Measurements from ENCODE around the gene TAS1R3.

Gene TAS1R3

DNA sequence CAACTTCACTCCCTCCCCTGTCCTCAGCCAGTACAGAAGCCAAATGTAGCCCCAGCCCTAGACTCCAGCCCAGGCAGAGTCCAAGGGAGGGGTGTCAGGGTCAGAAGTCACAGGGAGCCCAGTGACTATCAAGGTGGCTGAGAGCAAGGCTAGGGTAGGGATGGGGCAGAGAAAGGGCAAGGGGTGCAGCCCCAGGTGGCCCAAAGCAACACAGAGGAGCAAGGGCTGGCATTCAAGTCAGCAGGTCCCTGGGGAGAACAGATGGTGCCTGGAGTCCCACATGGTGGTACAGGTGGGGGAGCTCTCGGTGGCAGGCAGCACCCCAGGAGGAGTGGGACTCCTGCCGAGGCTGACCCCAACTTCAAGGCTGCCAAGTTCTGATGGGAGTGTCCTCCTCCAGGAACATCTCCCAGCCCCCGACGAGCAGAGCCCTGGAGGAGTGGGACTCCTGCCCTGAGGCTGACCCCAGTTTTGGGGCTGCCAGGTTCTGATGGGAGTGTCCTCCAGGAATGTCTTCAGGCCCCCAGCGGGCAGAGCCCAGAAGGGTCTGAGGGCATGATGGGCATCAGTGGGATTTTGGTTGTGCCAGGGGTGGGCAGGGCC lies 21.8 kb downstream of the TAS1R3 start:
- no peak for DNase-seq (ENCODE audit: low read depth in 2 of 2)
- TF ChIP-seq, protein P1, sequence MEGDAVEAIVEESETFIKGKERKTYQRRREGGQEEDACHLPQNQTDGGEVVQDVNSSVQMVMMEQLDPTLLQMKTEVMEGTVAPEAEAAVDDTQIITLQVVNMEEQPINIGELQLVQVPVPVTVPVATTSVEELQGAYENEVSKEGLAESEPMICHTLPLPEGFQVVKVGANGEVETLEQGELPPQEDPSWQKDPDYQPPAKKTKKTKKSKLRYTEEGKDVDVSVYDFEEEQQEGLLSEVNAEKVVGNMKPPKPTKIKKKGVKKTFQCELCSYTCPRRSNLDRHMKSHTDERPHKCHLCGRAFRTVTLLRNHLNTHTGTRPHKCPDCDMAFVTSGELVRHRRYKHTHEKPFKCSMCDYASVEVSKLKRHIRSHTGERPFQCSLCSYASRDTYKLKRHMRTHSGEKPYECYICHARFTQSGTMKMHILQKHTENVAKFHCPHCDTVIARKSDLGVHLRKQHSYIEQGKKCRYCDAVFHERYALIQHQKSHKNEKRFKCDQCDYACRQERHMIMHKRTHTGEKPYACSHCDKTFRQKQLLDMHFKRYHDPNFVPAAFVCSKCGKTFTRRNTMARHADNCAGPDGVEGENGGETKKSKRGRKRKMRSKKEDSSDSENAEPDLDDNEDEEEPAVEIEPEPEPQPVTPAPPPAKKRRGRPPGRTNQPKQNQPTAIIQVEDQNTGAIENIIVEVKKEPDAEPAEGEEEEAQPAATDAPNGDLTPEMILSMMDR (IDR thresholded peaks at IDR 0.05; ENCODE audit: low read depth, low read length): no peak
- no peak overlapping the region for H3K4me3 ChIP-seq (replicated peaks in 1 of 2; ENCODE audit: low read depth in 2 of 2, low read length in 2 of 2)

DNA sequence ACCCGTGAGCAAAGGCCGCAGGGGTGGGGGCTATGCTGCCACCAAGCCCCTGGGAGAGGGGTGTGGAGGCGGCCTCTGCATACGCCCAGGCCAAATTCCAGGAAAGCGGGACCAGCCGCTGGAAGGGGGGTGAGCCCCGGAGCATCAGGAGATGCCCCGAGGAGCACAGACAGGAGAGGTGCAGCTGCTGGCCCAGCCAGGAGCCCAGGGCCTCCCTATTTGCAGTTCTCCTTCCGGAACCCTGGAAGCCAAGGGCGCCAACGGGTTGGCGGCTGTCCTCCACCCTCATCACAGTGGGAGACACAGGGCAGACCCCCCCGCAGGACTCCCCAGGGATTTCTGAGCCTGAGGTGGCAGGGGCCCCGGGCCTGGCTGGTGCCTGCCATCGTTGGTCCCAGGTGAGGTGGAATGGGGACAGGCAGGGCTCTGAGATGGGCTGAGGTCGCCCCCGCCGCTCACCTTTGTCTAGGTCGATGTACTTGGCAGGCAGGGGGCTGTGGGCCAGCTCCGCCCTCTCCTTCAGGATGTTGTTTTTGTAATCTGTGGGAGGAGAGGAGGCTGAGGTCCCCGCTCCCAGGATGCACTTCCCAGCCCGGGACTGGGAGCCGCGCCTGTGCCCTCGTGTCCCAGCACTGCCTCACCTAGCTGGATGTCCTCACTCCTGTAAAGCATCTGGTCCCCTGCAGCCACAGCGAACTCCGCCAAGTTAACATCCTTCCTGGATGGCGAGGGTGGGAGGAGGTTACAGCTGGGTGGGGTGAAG lies 22.5 kb downstream of the TAS1R3 start:
- TF ChIP-seq, protein P1 (IDR thresholded peaks at IDR 0.05; ENCODE audit: low read depth, low read length): no peak
- no peak for DNase-seq (ENCODE audit: low read depth in 2 of 2)
- H3K4me3 ChIP-seq (replicated peaks in 1 of 2; ENCODE audit: low read depth in 2 of 2, low read length in 2 of 2): no peak overlapping the region

DNA sequence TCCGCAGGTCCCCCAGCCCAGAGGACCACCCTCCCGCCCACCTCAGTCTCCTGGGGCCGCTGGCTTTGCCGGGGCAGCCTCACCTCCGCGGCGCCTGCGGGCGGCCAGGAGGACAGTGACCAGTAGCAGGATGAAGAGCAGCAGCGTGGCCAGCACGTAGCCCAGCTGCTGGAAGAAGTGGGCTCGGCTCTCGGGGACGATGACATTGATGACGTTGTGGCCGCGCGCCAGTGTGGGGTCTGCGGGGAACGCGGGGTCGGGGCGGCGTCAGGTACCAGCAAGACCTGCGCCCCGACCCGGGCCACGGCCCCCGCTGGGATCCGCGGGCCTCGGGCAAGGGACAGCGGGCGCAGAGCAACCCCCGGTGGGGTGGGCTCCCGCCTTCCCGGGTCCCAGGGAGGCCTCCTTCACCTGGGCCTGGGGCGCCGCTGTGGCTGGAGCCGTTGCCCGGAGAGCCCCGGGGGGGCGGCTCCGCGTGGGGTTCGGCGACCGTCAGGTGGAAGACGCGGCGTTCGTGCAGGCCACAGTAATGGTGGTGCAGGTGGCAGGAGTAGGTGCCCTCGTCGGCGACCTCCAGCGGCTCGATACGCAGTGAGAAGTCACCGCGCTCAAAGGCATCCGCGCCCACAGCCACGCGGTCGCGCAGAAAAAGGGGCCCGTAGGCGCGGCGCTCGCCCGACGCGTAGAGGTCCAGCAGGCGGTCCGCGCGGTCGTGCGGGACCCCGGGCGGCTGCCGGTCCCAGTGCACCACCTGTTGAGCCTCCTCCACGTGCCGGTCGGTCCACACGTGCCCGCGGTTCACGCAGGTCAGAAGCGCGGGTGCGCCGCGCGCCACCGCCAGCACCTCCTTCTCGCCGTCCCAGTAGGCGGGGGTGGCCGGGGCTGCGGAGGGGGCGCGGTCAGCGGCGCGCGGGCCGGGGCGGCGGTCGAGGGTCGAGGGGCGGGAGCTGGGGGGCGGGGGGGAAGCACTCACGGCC lies 23.5 kb downstream of the TAS1R3 start:
- TF ChIP-seq, protein P1 (IDR thresholded peaks at IDR 0.05; ENCODE audit: low read depth, low read length): no peak
- no peak overlapping the region for H3K4me3 ChIP-seq (replicated peaks in 1 of 2; ENCODE audit: low read depth in 2 of 2, low read length in 2 of 2)
- DNase-seq (ENCODE audit: low read depth in 2 of 2): no peak

DNA sequence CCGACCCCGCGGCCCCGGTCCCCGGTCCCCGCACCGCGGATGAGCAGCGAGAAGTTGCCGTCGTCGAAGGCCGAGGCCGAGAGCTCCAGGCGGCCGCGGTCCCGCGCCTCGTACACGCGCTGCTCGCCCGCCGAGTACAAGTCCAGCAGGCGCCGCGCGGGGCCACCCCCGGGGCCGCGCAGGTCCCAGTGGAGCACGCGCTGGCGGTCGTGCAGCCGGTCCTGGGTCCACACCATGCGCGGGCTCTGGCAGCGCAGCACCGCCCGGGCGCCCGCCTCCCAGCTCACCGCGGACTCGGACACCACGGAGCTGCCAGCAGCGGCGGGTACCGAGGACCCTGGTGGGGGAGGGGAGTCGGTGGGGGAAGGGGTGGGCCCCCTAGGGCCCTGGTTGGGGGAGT lies 24.3 kb downstream of the TAS1R3 start:
- DNase-seq (ENCODE audit: low read depth in 2 of 2): no peak
- no peak overlapping the region for H3K4me3 ChIP-seq (replicated peaks in 1 of 2; ENCODE audit: low read depth in 2 of 2, low read length in 2 of 2)

DNA sequence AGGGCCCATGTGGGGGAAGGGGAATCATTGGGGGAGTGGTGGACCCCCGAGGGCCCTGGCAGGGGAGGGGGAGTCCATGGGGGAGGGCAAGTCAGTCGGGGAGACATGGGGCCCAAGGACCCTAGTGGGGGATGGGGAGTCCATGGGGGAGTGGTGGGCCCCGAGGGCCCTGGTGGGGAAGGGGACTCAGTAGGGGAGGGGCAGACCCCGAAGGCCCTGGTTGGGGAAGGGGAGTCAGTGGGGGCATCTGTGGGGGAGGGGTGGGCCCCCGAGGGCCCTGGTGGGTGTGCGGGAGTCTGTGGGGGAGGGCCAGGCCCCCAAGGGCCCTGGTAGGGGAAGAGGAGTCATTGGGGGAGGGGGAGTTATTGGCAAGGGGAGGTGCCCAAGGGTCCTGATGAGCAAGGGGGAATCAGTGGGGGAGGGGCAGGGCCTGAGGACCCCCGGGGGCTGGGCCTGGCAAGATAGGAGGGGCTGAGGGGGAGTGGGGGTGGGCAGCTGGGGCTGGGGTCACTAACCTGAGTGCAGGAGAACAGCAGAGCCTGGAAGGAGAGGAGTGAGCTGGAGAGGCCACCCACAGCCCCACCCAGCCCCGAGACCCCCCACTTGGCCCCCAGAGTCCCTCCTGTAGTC lies 25.2 kb downstream of the TAS1R3 start:
- H3K4me3 ChIP-seq (replicated peaks in 1 of 2; ENCODE audit: low read depth in 2 of 2, low read length in 2 of 2): peak overlapping the region; percentile 61 to 68
- no peak for DNase-seq (ENCODE audit: low read depth in 2 of 2)
- TF ChIP-seq, protein P1 (IDR thresholded peaks at IDR 0.05; ENCODE audit: low read depth, low read length): no peak

More for the DNA sequence above, 24.3 kb downstream of the TAS1R3 start:
- TF ChIP-seq, protein P1 (IDR thresholded peaks at IDR 0.05; ENCODE audit: low read depth, low read length): no peak

DNA sequence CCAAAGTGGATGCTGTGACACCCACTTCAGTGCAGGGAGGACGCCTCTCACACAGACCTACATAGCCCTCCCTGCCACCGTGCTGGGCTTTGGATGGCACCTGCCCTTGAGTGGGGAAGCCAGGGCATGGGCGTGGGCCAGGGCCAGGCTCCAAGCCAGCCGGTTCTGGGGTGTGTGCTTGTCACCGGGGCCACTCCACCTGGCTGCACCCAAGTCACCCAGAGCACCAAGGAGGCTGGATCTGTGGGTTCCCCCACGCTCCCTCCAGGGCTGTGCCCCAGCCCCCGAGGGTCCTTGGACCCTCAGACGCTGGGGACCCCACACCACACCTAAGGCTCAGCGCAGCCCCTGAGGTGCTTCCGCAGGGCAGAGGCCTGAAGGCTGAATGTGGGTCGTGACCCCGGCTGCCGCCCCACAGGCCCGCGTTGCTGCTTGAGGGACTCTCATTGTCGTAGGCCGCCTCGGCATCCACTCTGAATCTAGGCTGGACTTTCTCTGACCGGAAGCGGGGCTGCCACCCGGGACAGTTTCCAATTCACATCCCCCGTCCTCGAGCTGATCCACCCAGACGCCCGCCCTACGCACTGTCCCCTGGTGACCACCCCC lies 25.8 kb downstream of the TAS1R3 start:
- H3K4me3 ChIP-seq (replicated peaks in 1 of 2; ENCODE audit: low read depth in 2 of 2, low read length in 2 of 2): peak overlapping the region; percentile 61 to 68
- TF ChIP-seq, protein P1 (IDR thresholded peaks at IDR 0.05; ENCODE audit: low read depth, low read length): no peak
- no peak for DNase-seq (ENCODE audit: low read depth in 2 of 2)
